Measurements from ENCODE around the gene DPYSL4.

DPYSL4 gene

DNA sequence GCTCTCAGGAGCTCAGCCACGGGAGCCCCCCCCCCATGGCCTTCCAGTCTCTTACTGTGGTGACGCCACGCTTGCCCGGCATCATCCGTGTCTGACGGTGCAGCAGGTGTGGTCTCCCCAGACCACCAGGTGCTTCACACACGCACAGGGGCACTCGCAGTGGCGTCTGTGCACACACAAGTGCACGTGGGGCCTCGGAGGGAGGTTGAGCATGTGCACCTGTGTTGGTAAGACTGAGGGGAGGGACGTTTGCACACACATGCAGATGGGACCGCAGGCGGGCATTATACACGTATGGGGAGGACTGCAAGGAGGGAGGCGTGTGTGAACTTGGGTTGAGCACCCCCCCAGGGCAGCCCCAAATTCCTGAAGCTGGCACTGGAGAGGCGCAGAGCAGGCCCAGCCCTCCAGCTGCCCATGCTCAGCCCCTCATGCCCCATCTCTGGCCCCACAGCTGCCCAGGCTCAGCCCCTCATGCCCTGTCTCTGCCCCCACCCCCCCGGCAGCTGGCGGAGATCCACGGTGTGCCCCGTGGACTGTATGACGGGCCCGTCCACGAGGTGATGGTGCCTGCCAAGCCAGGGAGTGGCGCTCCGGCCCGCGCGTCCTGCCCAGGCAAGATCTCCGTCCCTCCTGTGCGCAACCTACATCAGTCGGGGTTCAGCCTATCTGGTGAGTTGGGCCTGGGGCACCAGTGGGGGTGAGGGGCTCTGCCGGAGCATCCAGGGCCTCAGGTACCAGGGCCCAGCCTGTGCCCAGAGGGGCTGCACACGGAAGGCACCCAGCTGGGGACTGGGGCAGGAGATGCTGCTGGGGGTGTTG, 16.7 kb downstream of the DPYSL4 start:
- Histone ChIP-seq H3K27ac (ENCODE audit: insufficient read depth, low read depth, low read length, poor library complexity, severe bottlenecking) (no peak overlapping the region), H3K9me3 (ENCODE audit: control insufficient read depth, low read length) (no peaks in the 10 kb centered on the region), H3K27me3 (ENCODE audit: control insufficient read depth, insufficient read depth, low read length, poor library complexity, severe bottlenecking) (no peaks in the 10 kb centered on the region), H3K4me1 (ENCODE audit: control insufficient read depth, insufficient read depth, low read length) (no peaks in the 10 kb centered on the region), H3K36me3 (ENCODE audit: control insufficient read depth, insufficient read depth, low read length) (no peaks in the 10 kb centered on the region), H3K4me3 (ENCODE audit: insufficient read depth, low read depth, low read length) (no peak overlapping the region)
- 95 to 96% methylated on average over 34 of the region's 34 CpGs for WGBS, 2 experiments

- no peak overlapping the region for H3K4me3 ChIP-seq (ENCODE audit: insufficient read depth, low read depth, low read length)
- H3K9me3 ChIP-seq (ENCODE audit: control insufficient read depth, low read length), result no peaks in the 10 kb centered on the region
- no peaks in the 10 kb centered on the region for H3K27me3 ChIP-seq (ENCODE audit: control insufficient read depth, insufficient read depth, low read length, poor library complexity, severe bottlenecking)
- no peaks in the 10 kb centered on the region for H3K4me1 ChIP-seq (ENCODE audit: control insufficient read depth, insufficient read depth, low read length)
- H3K27ac ChIP-seq (ENCODE audit: insufficient read depth, low read depth, low read length, poor library complexity, severe bottlenecking), result no peak overlapping the region
- no peaks in the 10 kb centered on the region for H3K36me3 ChIP-seq (ENCODE audit: control insufficient read depth, insufficient read depth, low read length)
- WGBS, 2 experiments, result 90% methylated on average over 20 of the region's 20 CpGs
Observed at GRCh38 chr10:132204078-132204780, 17.5 kb downstream of the DPYSL4 start.

- no peak overlapping the region for H3K4me3 ChIP-seq (ENCODE audit: insufficient read depth, low read depth, low read length)
- no peak overlapping the region for H3K27ac ChIP-seq (ENCODE audit: insufficient read depth, low read depth, low read length, poor library complexity, severe bottlenecking)
- no peaks in the 10 kb centered on the region for H3K36me3 ChIP-seq (ENCODE audit: control insufficient read depth, insufficient read depth, low read length)
- H3K27me3 ChIP-seq (ENCODE audit: control insufficient read depth, insufficient read depth, low read length, poor library complexity, severe bottlenecking), result no peaks in the 10 kb centered on the region
- WGBS, 2 experiments, result 86 to 90% methylated on average over 28 of the region's 28 CpGs
- no peaks in the 10 kb centered on the region for H3K9me3 ChIP-seq (ENCODE audit: control insufficient read depth, low read length)
- H3K4me1 ChIP-seq (ENCODE audit: control insufficient read depth, insufficient read depth, low read length), result no peaks in the 10 kb centered on the region
Observed at GRCh38 chr10:132204781-132205473, 18.2 kb downstream of the DPYSL4 start.

- Histone ChIP-seq H3K27ac (ENCODE audit: insufficient read depth, low read depth, low read length, poor library complexity, severe bottlenecking) (no peak overlapping the region), H3K4me1 (ENCODE audit: control insufficient read depth, insufficient read depth, low read length) (no peaks in the 10 kb centered on the region), H3K4me3 (ENCODE audit: insufficient read depth, low read depth, low read length) (no peak overlapping the region), H3K9me3 (ENCODE audit: control insufficient read depth, low read length) (no peaks in the 10 kb centered on the region), H3K27me3 (ENCODE audit: control insufficient read depth, insufficient read depth, low read length, poor library complexity, severe bottlenecking) (no peaks in the 10 kb centered on the region), H3K36me3 (ENCODE audit: control insufficient read depth, insufficient read depth, low read length) (no peaks in the 10 kb centered on the region)
- 90 to 93% methylated on average over 33 to 35 of the region's 37 CpGs for WGBS, 2 experiments
Observed at GRCh38 chr10:132205650-132206376, 19.1 kb downstream of the DPYSL4 start.

- no peaks in the 10 kb centered on the region for H3K36me3 ChIP-seq (ENCODE audit: control insufficient read depth, insufficient read depth, low read length)
- no peaks in the 10 kb centered on the region for H3K27me3 ChIP-seq (ENCODE audit: control insufficient read depth, insufficient read depth, low read length, poor library complexity, severe bottlenecking)
- H3K9me3 ChIP-seq (ENCODE audit: control insufficient read depth, low read length), result no peaks in the 10 kb centered on the region
- 95 to 96% methylated on average over 11 of the region's 11 CpGs for WGBS, 2 experiments
- no peaks in the 10 kb centered on the region for H3K4me1 ChIP-seq (ENCODE audit: control insufficient read depth, insufficient read depth, low read length)
- H3K27ac ChIP-seq (ENCODE audit: insufficient read depth, low read depth, low read length, poor library complexity, severe bottlenecking), result no peak overlapping the region
- no peak overlapping the region for H3K4me3 ChIP-seq (ENCODE audit: insufficient read depth, low read depth, low read length)
Observed at GRCh38 chr10:132206377-132206745, 19.6 kb downstream of the DPYSL4 start.

- Histone ChIP-seq H3K4me1 (ENCODE audit: control insufficient read depth, insufficient read depth, low read length) (no peaks in the 10 kb centered on the region), H3K27ac (ENCODE audit: insufficient read depth, low read depth, low read length, poor library complexity, severe bottlenecking) (no peak overlapping the region), H3K27me3 (ENCODE audit: control insufficient read depth, insufficient read depth, low read length, poor library complexity, severe bottlenecking) (no peaks in the 10 kb centered on the region), H3K36me3 (ENCODE audit: control insufficient read depth, insufficient read depth, low read length) (no peaks in the 10 kb centered on the region), H3K4me3 (ENCODE audit: insufficient read depth, low read depth, low read length) (no peak overlapping the region), H3K9me3 (ENCODE audit: control insufficient read depth, low read length) (no peaks in the 10 kb centered on the region)
- 94 to 95% methylated on average over 29 of the region's 29 CpGs for WGBS, 2 experiments
Observed at GRCh38 chr10:132206806-132207535, 20.2 kb downstream of the DPYSL4 start.

- Histone ChIP-seq H3K36me3 (ENCODE audit: control insufficient read depth, insufficient read depth, low read length) (no peaks in the 10 kb centered on the region), H3K4me3 (ENCODE audit: insufficient read depth, low read depth, low read length) (no peak overlapping the region), H3K4me1 (ENCODE audit: control insufficient read depth, insufficient read depth, low read length) (no peaks in the 10 kb centered on the region), H3K9me3 (ENCODE audit: control insufficient read depth, low read length) (no peaks in the 10 kb centered on the region), H3K27ac (ENCODE audit: insufficient read depth, low read depth, low read length, poor library complexity, severe bottlenecking) (no peak overlapping the region), H3K27me3 (ENCODE audit: control insufficient read depth, insufficient read depth, low read length, poor library complexity, severe bottlenecking) (no peaks in the 10 kb centered on the region)
- 91% methylated on average over 48 of the region's 48 CpGs for WGBS, 2 experiments
Observed at GRCh38 chr10:132207536-132208461, 21.1 kb downstream of the DPYSL4 start.

- H3K36me3 ChIP-seq (ENCODE audit: control insufficient read depth, insufficient read depth, low read length), result no peaks in the 10 kb centered on the region
- WGBS, 2 experiments, result 88 to 90% methylated on average over 17 of the region's 17 CpGs
- H3K4me3 ChIP-seq (ENCODE audit: insufficient read depth, low read depth, low read length), result no peak overlapping the region
- no peaks in the 10 kb centered on the region for H3K27me3 ChIP-seq (ENCODE audit: control insufficient read depth, insufficient read depth, low read length, poor library complexity, severe bottlenecking)
- H3K4me1 ChIP-seq (ENCODE audit: control insufficient read depth, insufficient read depth, low read length), result no peaks in the 10 kb centered on the region
- no peaks in the 10 kb centered on the region for H3K9me3 ChIP-seq (ENCODE audit: control insufficient read depth, low read length)
- no peak overlapping the region for H3K27ac ChIP-seq (ENCODE audit: insufficient read depth, low read depth, low read length, poor library complexity, severe bottlenecking)
Observed at GRCh38 chr10:132208462-132209050, 21.8 kb downstream of the DPYSL4 start.
